Spinal cord (tissue), 10 donors: ENCODE results near the gene RAD51C. TPM values are rescaled to one million over a fixed set of nuclear protein-coding genes. Genes with fewer than 3 reads are reported as not detected.
"Not testable (repeated sequence)": the region's sequence is repeated elsewhere in the genome, so short reads cannot be mapped to it uniquely, and the experiment has no call there.

Source experiments
- DNase-seq, 6 donors: peaks; one replicate each; pipeline versions ENCODE4 v3.0.0 to v3.0.0-alpha.2; 2013 to 2015; ENCODE audit warnings: low spot score in 6 of 6, low read depth in 4 of 6
- H3K27ac ChIP-seq: one replicate; pipeline ENCODE4 v1.5.1; 2013; ENCODE audit warnings: low read depth, low read length, control low read depth
- H3K27me3 ChIP-seq: one replicate; pipeline ENCODE4 v1.6.1; 2013; ENCODE audit warnings: low read length; ENCODE audit not compliant: control insufficient read depth, insufficient read depth
- H3K36me3 ChIP-seq: one replicate; pipeline ENCODE4 v1.6.1; 2013; ENCODE audit warnings: low read length; ENCODE audit not compliant: control insufficient read depth, insufficient read depth
- H3K4me1 ChIP-seq: one replicate; pipeline ENCODE4 v1.6.1; 2013; ENCODE audit warnings: low read length; ENCODE audit not compliant: control insufficient read depth, insufficient read depth
- H3K4me3 ChIP-seq: one replicate; pipeline ENCODE4 v1.5.1; 2013; ENCODE audit warnings: low read depth, low read length, control low read depth
- H3K9me3 ChIP-seq: one replicate; pipeline ENCODE4 v1.6.1; 2013; ENCODE audit warnings: low read length; ENCODE audit not compliant: control insufficient read depth, insufficient read depth
- WGBS: methylation state at CpG from one replicate; pipeline ENCODE4 v1.1.5; 2013; ENCODE audit warnings: missing lambda C conversion rate; ENCODE audit not compliant: insufficient coverage; 5-methylcytosine and 5-hydroxymethylcytosine counted together
- polyA plus RNA-seq, 2 donors: library from polyadenylated mRNA; unstranded; fragments of 120-200 nt; gene quantifications; one replicate each; pipeline ENCODE4 v1.2.1, GENCODE V29; 2013; ENCODE audit not compliant: insufficient read length in 2 of 2
- total RNA-seq, 2 donors: library from RNA; depleted of rRNA in 1 of 2; stranded (reverse); fragments of 120-200 nt in 1 of 2; fragments of >200 nt in 1 of 2; gene quantifications; one replicate each; pipeline versions ENCODE4 v1.2.3 to v1.2.4, GENCODE V29; 2013 to 2014
- donor health status: healthy.

The RAD51C gene
- total and polyA plus RNA-seq, 4 donors, result 32.7 to 51.6 (median 39.6) TPM

GRCh38 chr17:58679263-58680037 lies 13.0 kb upstream of the RAD51C start:
- no peaks in the 10 kb centered on the region for H3K36me3 ChIP-seq
- H3K4me1 ChIP-seq, result no peaks in the 10 kb centered on the region
- H3K27me3 ChIP-seq, result no peaks in the 10 kb centered on the region
- no peak overlapping the region for H3K4me3 ChIP-seq
- WGBS, result 69% methylated on average over 5 of the region's 12 CpGs
- no peak overlapping the region for H3K27ac ChIP-seq
- peak in 1 of 6 donors; percentile 18 for DNase-seq
- H3K9me3 ChIP-seq, result no peaks in the 10 kb centered on the region

GRCh38 chr17:58680038-58680369 lies 12.4 kb upstream of the RAD51C start:
- H3K36me3 ChIP-seq, result no peaks in the 10 kb centered on the region
- no CpG with 5 or more reads among the region's 6 CpGs for WGBS
- H3K4me1 ChIP-seq, result no peaks in the 10 kb centered on the region

GRCh38 chr17:58684003-58684402 lies 8.4 kb upstream of the RAD51C start:
- H3K4me1 ChIP-seq, result no peaks in the 10 kb centered on the region
- H3K27ac ChIP-seq, result no peak overlapping the region
- no peak for DNase-seq
- no peak overlapping the region for H3K4me3 ChIP-seq
- no peaks in the 10 kb centered on the region for H3K27me3 ChIP-seq
- no peaks in the 10 kb centered on the region for H3K9me3 ChIP-seq
- 97% methylated on average over 3 of the region's 10 CpGs for WGBS
- H3K36me3 ChIP-seq, result no peaks in the 10 kb centered on the region

More at GRCh38 chr17:58680038-58680369, 12.4 kb upstream of the RAD51C start:
- Histone ChIP-seq H3K27ac (no peak overlapping the region), H3K27me3 (no peaks in the 10 kb centered on the region), H3K4me3 (no peak overlapping the region), H3K9me3 (no peaks in the 10 kb centered on the region)
- no peak for DNase-seq

GRCh38 chr17:58684462-58684861 lies 7.9 kb upstream of the RAD51C start:
- not testable (repeated sequence) for H3K4me3 ChIP-seq, H3K9me3 ChIP-seq, DNase-seq, H3K27me3 ChIP-seq, H3K36me3 ChIP-seq, H3K4me1 ChIP-seq, H3K27ac ChIP-seq
- WGBS, result 88% methylated on average over 3 of the region's 6 CpGs

DNA sequence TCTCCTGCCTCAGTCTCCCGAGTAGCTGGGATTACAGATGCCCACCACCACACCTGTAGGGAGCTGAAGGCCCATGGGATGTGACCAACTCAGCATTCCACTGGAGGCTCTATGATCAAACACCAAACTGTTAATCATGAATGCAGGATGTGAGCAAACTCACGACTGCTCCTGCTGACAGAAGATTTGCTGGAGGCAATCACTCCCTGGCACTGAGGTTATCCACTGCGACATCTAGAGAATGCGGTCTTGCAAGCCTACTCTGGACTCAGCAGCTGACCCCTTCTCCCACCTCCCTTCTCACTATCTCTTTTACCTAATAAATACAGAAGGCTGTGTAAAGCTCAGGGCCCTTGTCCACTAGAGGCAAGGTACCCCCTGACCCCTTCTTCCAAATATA lies 5.4 kb upstream of the RAD51C start:
- 86% methylated on average over 4 of the region's 4 CpGs for WGBS
- no peaks in the 10 kb centered on the region for H3K36me3 ChIP-seq
- no peak for DNase-seq
- no peak overlapping the region for H3K4me3 ChIP-seq
- H3K4me1 ChIP-seq, result peaks cover 4% of the 10 kb centered on the region
- no peak overlapping the region for H3K27ac ChIP-seq
- no peaks in the 10 kb centered on the region for H3K9me3 ChIP-seq
- no peaks in the 10 kb centered on the region for H3K27me3 ChIP-seq

DNA sequence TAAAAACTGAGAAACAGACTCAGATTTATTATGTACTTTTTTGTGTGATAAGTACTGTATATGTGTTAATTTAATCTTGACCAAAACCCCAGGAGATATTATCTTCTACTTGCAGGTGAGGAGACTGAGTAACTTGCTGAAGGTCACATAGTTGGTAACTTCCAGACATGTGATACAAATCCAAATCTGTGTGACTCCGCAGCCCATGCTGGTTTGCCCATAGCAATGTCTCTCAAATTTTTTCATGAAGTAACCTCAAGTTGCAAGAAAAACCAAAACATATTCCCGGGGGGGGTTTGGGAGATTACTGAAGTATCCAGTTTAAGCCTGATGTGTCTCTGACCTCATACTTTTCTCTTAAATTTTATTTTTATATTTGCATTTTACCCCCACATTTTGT lies 3.9 kb upstream of the RAD51C start:
- no peak overlapping the region for H3K4me3 ChIP-seq
- H3K36me3 ChIP-seq, result no peaks in the 10 kb centered on the region
- no peaks in the 10 kb centered on the region for H3K27me3 ChIP-seq
- H3K9me3 ChIP-seq, result no peaks in the 10 kb centered on the region
- H3K4me1 ChIP-seq, result peaks cover 9% of the 10 kb centered on the region
- no peak for DNase-seq
- no CpG with 5 or more reads among the region's 2 CpGs for WGBS
- no peak overlapping the region for H3K27ac ChIP-seq

DNA sequence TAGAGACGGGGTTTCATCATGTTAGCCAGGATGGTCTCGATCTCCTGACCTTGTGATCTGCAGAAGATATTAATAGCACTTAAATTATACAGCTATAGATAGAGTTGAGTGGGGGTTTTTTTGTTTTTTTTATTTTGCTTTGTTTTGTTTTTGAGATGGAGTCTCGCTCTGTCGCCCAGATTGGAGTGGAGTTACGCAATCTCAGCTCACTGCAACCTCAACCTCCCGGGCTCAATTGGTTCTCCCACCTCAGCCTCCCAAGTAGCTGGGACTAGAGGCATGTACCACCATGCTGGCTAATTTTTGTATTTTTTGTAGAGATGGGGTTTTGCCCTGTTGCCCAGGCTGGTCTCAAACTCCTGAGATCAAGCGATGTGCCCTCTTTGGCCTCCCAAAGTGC lies 2.4 kb upstream of the RAD51C start:
- not testable (repeated sequence) for H3K9me3 ChIP-seq, H3K4me3 ChIP-seq, H3K36me3 ChIP-seq, H3K27me3 ChIP-seq, DNase-seq, H3K27ac ChIP-seq, H3K4me1 ChIP-seq
- 100% methylated on average over 1 of the region's 7 CpGs for WGBS

DNA sequence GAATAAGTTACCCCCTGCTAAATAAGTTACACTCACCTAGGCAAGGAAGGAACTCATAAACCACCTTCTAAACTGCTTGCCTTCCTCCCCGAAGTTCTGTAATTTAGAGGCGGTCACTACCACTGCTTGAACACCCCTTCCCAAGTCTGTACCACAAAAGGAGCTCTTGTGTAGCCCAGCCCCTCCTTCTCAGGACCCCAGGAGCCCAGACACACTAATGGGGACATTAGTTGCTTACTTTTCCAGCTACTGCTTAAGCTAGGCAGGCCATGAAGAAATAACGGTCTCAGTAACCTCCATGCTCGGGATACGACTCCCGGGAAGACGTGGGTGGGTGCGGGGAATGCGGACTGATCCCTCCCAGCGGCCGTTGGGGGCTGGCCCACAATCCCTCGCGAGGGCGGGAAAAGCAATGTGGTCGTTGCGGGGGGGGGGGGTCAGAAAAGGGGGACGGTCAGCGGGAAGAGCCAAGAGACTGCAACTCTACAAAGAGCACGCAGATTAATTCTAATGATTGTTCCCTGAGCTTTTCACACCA lies 632 bp upstream of the RAD51C start, which contains the start of gene TEX14:
Gene TEX14, minus strand, starts transcription at position 345 of the 538 bp plus-strand sequence. CDS start 40,044 bp downstream, outside the sequence.
- Histone ChIP-seq H3K27me3 (no peaks in the 10 kb centered on the region), H3K36me3 (no peaks in the 10 kb centered on the region), H3K4me1 (peaks cover 9% of the 10 kb centered on the region), H3K9me3 (no peaks in the 10 kb centered on the region), H3K4me3 (peak within 1 kb of the TSS; percentile 81), H3K27ac (peak within 1 kb of the TSS; percentile 90)
- 95% methylated on average over 3 of the region's 19 CpGs for WGBS
- DNase-seq, result no peak

GRCh38 chr17:58693208-58693607 lies 806 bp downstream of the RAD51C start:
- H3K4me3 ChIP-seq, result peak overlapping the region; percentile 81
- no peak for DNase-seq
- 82% methylated on average over 1 of the region's 8 CpGs for WGBS
- H3K27ac ChIP-seq, result peak overlapping the region; percentile 90
- H3K27me3 ChIP-seq, result no peaks in the 10 kb centered on the region
- peaks cover 2% of the 10 kb centered on the region for H3K36me3 ChIP-seq
- H3K9me3 ChIP-seq, result no peaks in the 10 kb centered on the region
- peaks cover 9% of the 10 kb centered on the region for H3K4me1 ChIP-seq

- H3K27ac ChIP-seq, result no peak overlapping the region
- peaks cover 2% of the 10 kb centered on the region for H3K36me3 ChIP-seq
- H3K27me3 ChIP-seq, result no peaks in the 10 kb centered on the region
- no peaks in the 10 kb centered on the region for H3K9me3 ChIP-seq
- DNase-seq, result no peak
- no CpG with 5 or more reads among the region's 2 CpGs for WGBS
- peaks cover 9% of the 10 kb centered on the region for H3K4me1 ChIP-seq
- no peak overlapping the region for H3K4me3 ChIP-seq
These were observed 1.3 kb downstream of the RAD51C start for GRCh38 chr17:58693751-58694150.
